Glutamatergic neuron (in vitro differentiated cells): ENCODE results near the gene THOC1. TPM values are rescaled to one million over a fixed set of nuclear protein-coding genes. Genes with fewer than 3 reads are reported as not detected.

Experiments used
- DNase-seq: peaks from one replicate; pipeline ENCODE4 v3.0.0; 2022
- H3K27ac Mint-ChIP-seq: one replicate; pipeline ENCODE4 v1.8.0; 2020; ENCODE audit warnings: mild to moderate bottlenecking, mixed read lengths, inconsistent platforms; ENCODE audit not compliant: unreplicated experiment
- H3K27me3 Mint-ChIP-seq: one replicate; pipeline ENCODE4 v1.8.0; 2020; ENCODE audit warnings: mild to moderate bottlenecking, moderate library complexity, mixed read lengths, inconsistent platforms; ENCODE audit not compliant: unreplicated experiment
- H3K36me3 Mint-ChIP-seq: one replicate; pipeline ENCODE4 v1.8.0; 2020; ENCODE audit warnings: mild to moderate bottlenecking, mixed read lengths, inconsistent platforms; ENCODE audit not compliant: unreplicated experiment
- H3K4me1 Mint-ChIP-seq: one replicate; pipeline ENCODE4 v1.8.0; 2020; ENCODE audit warnings: mild to moderate bottlenecking, low read depth, mixed read lengths, inconsistent platforms; ENCODE audit not compliant: unreplicated experiment
- H3K4me3 Mint-ChIP-seq: one replicate; pipeline ENCODE4 v1.8.0; 2020; ENCODE audit warnings: mild to moderate bottlenecking, mixed read lengths, inconsistent platforms; ENCODE audit not compliant: unreplicated experiment
- H3K9me3 Mint-ChIP-seq: one replicate; pipeline ENCODE4 v1.8.0; 2020; ENCODE audit warnings: mild to moderate bottlenecking, moderate library complexity, mixed read lengths, inconsistent platforms; ENCODE audit not compliant: unreplicated experiment
- total RNA-seq: library from RNA; stranded (reverse); fragmentation: NEBNext Ultra II Directional; extraction: Animal tissue kit (Norgen Biotek cat#: 25700); gene quantifications from one replicate; pipeline ENCODE4 v1.2.1, GENCODE V29; 2021; ENCODE audit not compliant: unreplicated experiment
- TF ChIP-seq, protein P1 (sequence below): fragments of 200-600 bp; sonication (generic); IDR thresholded peaks from one replicate; pipeline ENCODE4 v1.5.0; 2021; ENCODE audit not compliant: partially characterized antibody, unreplicated experiment

Gene THOC1
- total RNA-seq, 1 donor from 2014 or later, result 62.3 TPM

DNA sequence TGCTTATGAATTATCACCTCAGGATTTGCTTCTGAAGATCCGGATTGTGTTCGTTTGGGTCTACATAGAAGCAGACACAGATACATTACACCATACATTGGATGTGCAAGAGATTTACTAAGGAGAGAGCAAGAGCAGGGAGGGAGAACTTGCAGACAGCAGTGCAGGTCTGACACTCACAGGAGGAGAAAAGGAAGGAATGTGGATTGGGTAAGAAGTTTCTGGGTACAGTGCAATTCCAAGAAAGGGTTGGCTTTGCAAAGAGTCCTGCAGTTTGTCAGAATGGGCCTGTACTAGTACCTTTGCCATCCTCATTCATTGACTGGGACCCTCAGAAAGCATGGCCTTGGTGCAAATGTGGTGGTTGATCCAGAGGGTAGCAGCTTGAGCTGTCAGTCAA is 4.8 kb upstream of the THOC1 start:
- TF ChIP-seq, protein P1, sequence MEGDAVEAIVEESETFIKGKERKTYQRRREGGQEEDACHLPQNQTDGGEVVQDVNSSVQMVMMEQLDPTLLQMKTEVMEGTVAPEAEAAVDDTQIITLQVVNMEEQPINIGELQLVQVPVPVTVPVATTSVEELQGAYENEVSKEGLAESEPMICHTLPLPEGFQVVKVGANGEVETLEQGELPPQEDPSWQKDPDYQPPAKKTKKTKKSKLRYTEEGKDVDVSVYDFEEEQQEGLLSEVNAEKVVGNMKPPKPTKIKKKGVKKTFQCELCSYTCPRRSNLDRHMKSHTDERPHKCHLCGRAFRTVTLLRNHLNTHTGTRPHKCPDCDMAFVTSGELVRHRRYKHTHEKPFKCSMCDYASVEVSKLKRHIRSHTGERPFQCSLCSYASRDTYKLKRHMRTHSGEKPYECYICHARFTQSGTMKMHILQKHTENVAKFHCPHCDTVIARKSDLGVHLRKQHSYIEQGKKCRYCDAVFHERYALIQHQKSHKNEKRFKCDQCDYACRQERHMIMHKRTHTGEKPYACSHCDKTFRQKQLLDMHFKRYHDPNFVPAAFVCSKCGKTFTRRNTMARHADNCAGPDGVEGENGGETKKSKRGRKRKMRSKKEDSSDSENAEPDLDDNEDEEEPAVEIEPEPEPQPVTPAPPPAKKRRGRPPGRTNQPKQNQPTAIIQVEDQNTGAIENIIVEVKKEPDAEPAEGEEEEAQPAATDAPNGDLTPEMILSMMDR, result no peak
- Mint-ChIP-seq H3K27me3 (peaks cover 2% of the 10 kb centered on the region), H3K36me3 (no peaks in the 10 kb centered on the region), H3K4me1 (peaks cover 4% of the 10 kb centered on the region), H3K4me3 (no peak overlapping the region), H3K9me3 (no peaks in the 10 kb centered on the region), H3K27ac (no peak overlapping the region)
- no peak for DNase-seq

DNA sequence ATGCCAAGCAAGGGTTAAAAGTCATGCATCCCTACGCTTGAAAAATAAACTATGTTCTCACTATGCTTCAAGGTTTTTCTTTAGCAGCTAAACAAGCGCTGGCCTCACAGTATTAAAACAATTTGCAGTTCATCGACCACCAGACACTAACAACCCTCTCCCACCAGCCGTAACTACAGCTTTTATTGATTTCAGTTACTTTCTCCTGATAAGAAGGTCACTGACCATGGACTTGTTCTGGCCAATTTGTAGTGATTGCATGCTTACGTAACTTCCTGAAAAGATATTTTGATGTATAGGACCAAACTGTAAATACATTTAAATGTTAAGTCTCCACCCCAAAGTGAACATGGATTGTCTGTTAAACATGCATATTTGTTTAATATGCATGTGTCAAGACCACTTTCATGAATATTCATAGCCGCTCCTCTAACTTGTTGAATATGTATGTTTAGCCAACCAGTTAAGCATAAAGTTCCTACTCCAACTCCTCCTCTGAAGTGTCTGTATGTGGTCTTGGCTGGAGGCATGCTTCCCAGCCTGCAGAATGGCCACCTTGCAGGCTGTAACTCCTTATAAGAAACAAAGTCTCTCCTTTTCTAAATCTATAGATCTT is 1.7 kb upstream of the THOC1 start:
- peak overlapping the region; percentile 41 for H3K4me3 Mint-ChIP-seq
- peaks cover 3% of the 10 kb centered on the region for H3K9me3 Mint-ChIP-seq
- peaks cover 2% of the 10 kb centered on the region for H3K27me3 Mint-ChIP-seq
- peak overlapping the region; percentile 15 for H3K27ac Mint-ChIP-seq
- no peak for DNase-seq
- no peaks in the 10 kb centered on the region for H3K36me3 Mint-ChIP-seq
- peaks cover 4% of the 10 kb centered on the region for H3K4me1 Mint-ChIP-seq
- TF ChIP-seq, protein P1, result no peak

DNA sequence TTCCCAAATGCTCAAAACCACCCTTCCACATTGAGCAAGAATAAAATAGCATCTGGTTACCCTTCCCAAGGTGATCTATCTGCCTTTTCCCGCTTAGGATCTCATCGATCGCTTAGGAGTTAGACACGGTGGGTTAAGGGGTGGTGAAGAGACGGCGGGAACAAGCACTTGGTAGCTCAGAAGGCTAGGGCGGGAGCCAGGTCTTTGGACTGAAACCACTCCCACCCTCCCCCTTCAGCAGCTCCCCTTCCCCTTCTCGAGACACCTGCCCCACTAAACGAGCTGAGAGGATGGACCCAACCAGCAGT is 513 bp downstream of the THOC1 start:
- Mint-ChIP-seq H3K4me1 (peaks cover 4% of the 10 kb centered on the region), H3K27ac (peak overlapping the region; percentile 96), H3K27me3 (peaks cover 2% of the 10 kb centered on the region), H3K4me3 (peak overlapping the region; percentile 99), H3K36me3 (no peaks in the 10 kb centered on the region), H3K9me3 (peaks cover 3% of the 10 kb centered on the region)
- DNase-seq, result no peak
- TF ChIP-seq, protein P1, result no peak

DNA sequence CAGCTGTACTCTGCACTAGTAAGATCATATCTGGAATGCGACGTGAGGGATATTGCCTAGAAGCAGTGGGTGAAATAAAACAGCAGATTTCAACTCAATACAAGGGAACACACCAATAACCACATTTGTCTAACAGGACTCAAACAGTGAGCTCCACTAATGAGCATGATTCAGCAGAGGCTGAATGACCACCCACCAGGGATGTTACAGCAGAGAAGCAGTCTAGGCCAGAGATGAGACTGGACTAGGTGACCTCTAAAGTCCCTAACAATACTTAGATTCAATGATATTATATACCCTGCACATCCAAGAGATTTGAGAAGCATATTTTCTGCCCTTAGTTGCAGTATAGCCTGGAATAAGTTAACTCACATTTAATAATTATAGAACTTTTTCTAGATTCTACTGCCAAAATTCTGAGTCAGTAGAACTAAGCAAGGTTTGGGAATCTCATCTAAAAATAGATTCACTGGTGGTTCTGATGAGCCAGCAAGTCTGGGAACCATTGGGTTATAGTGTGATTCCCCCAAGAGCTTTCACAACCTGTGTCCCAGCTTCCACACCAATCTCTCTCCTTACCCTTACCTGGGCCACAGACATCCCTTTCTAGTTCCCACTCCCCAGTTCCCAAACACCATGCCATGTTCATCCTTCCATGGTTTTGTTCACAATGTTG is 6.3 kb downstream of the THOC1 start:
- Mint-ChIP-seq H3K27ac (no peak overlapping the region), H3K9me3 (no peaks in the 10 kb centered on the region), H3K4me1 (no peaks in the 10 kb centered on the region), H3K36me3 (no peaks in the 10 kb centered on the region), H3K27me3 (no peaks in the 10 kb centered on the region), H3K4me3 (no peak overlapping the region)
- DNase-seq, result no peak
- TF ChIP-seq, protein P1, result no peak

DNA sequence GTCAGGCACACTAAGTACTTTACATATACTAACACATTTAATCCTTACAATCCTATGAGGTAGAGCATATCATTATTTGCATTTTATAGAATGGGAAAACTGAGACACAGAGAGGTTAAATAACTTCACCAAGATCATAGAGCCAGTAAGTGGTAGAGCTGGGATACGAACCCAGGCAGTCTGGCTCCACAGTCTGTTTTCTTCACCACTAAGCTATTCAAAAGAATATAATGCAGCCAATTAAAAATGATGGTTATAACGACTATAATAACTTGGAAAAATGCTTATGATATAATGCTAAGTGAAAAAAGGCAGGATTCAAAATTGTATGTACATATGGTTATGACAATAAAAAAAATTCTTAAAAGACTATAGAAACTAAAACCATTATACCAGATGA is 7.3 kb downstream of the THOC1 start:
- Mint-ChIP-seq H3K27me3 (no peaks in the 10 kb centered on the region), H3K27ac (no peak overlapping the region), H3K36me3 (no peaks in the 10 kb centered on the region), H3K4me1 (no peaks in the 10 kb centered on the region), H3K9me3 (no peaks in the 10 kb centered on the region), H3K4me3 (no peak overlapping the region)
- TF ChIP-seq, protein P1, result no peak
- DNase-seq, result no peak
